Mammary epithelial cell (primary cell): ENCODE measurements around the gene TCHP.

Experiments used
- EZH2 ChIP-seq: IDR thresholded peaks from 2 replicates; pipeline ENCODE4 v1.6.1; 2012; ENCODE audit warnings: low read length, inconsistent platforms, borderline replicate concordance
- TF ChIP-seq, protein P1 (sequence below), 2 donors: IDR thresholded peaks in 1 of 2; conservative IDR thresholded peaks in 1 of 2; 2 replicates each; pipeline ENCODE4 v1.5.1; 2011 to 2012; ENCODE audit warnings: inconsistent platforms in 2 of 2, low read length in 2 of 2, mild to moderate bottlenecking in 2 of 2, control low read depth in 1 of 2, low read depth in 1 of 2; ENCODE audit not compliant: insufficient read depth in 1 of 2; ENCODE audit errors: extremely low read depth in 1 of 2

DNA sequence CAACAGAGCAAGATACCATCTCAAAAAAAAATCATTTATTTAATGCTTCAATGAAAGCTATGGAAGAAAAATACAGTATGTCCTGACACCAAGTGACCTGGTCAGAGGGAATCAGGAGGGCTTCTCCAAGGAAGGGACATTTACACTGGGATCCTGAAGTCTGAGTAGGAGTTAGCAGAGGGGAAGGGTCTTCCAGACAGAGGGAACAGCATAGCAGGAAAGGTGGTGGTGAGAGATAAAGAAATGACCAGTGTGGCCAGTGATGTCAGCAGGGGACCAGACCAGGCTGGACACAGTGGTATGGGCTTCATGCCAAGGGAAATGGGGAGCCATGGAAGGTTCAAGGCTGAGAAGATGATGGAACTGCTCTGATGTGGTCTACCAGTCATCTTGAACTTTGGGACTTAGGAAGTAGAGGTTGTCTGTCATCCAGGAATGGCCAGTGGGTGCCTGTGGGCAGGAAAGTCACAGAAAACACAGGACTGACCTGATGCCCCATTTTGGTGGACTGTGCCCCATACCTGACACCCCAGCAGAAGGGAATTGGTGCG is 7.8 kb upstream of the TCHP start:
- TF ChIP-seq, protein P1, sequence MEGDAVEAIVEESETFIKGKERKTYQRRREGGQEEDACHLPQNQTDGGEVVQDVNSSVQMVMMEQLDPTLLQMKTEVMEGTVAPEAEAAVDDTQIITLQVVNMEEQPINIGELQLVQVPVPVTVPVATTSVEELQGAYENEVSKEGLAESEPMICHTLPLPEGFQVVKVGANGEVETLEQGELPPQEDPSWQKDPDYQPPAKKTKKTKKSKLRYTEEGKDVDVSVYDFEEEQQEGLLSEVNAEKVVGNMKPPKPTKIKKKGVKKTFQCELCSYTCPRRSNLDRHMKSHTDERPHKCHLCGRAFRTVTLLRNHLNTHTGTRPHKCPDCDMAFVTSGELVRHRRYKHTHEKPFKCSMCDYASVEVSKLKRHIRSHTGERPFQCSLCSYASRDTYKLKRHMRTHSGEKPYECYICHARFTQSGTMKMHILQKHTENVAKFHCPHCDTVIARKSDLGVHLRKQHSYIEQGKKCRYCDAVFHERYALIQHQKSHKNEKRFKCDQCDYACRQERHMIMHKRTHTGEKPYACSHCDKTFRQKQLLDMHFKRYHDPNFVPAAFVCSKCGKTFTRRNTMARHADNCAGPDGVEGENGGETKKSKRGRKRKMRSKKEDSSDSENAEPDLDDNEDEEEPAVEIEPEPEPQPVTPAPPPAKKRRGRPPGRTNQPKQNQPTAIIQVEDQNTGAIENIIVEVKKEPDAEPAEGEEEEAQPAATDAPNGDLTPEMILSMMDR (conservative IDR thresholded peaks at IDR 0.05 in 1 of 2, IDR thresholded peaks at IDR 0.05 in 1 of 2; ENCODE audit: extremely low read depth in 1 of 2, insufficient read depth in 1 of 2, low read depth in 1 of 2, low read length in 2 of 2) = no peak
- no peak for TF ChIP-seq EZH2
